Pons (tissue), 1 donor: ENCODE results near the gene DHCR24.

Source experiments
- DNase-seq: peaks from one replicate; pipeline ENCODE4 v3.0.0-alpha.2; 2016; ENCODE audit warnings: low spot score

DHCR24 gene

GRCh38 chr1:54864460-54865208 is 22.4 kb downstream of the DHCR24 start:
- no peak for DNase-seq

DNA sequence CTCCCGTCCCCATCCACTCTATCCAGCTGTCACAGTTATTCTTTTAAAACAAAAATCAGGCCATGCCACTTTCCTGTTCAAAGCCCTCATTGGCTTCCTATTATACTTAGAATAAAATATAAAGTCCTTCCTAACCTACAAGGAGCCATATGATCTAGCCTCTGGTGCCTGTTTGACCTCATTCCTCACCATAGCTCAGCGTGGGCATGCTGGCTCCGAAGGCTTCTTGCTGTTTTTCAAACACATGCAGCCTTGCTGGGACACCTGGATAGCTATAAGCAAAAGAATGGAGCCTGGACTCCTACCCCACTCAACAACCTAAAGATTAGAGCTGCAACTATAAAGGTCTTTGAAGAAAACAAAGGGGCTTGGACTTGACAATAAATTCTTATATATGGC is 23.7 kb downstream of the DHCR24 start:
- no peak for DNase-seq

GRCh38 chr1:54861070-54861761 is 25.8 kb downstream of the DHCR24 start:
- DNase-seq, result no peak

GRCh38 chr1:54859700-54860391 is 27.1 kb downstream of the DHCR24 start:
- no peak for DNase-seq

- DNase-seq, result no peak
These were observed 29.0 kb downstream of the DHCR24 start for GRCh38 chr1:54857746-54858561.

GRCh38 chr1:54857141-54857540 is 29.9 kb downstream of the DHCR24 start:
- no peak for DNase-seq

- no peak for DNase-seq
These were observed 32.5 kb downstream of the DHCR24 start for GRCh38 chr1:54854381-54855020.

- no peak for DNase-seq
These were observed 33.1 kb downstream of the DHCR24 start for GRCh38 chr1:54853793-54854370.

GRCh38 chr1:54853096-54853792 is 33.8 kb downstream of the DHCR24 start:
- no peak for DNase-seq

DNA sequence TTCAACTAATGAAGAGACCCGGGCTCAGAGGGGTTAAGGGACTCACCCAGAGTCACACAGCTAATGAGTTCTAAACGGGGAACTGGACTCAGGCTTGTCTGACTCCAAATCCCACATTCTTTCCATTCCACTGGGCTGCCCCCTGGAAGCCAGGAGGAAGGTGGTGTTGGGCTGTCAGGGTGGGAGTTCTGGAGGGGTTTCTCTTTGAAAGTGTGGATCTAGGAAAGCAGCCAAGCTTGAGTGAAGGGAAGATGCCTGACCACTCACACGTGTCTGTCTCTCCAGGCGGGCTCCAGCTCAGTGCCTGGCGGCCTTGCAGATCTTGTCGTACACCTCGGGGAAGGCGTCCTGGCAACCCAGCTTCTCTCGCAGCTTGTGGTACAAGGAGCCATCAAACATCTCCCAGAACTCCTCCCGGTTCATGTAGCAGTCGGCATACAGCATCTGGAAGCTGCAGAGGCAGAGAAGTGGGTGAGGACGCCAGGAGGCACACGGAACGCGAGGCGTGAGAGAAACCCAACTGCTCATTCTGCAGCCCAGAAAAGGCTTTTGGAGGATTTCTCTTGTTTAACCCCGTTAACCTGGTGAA is 35.0 kb downstream of the DHCR24 start:
- no peak for DNase-seq

GRCh38 chr1:54851406-54851805 is 35.6 kb downstream of the DHCR24 start:
- no peak for DNase-seq

DNA sequence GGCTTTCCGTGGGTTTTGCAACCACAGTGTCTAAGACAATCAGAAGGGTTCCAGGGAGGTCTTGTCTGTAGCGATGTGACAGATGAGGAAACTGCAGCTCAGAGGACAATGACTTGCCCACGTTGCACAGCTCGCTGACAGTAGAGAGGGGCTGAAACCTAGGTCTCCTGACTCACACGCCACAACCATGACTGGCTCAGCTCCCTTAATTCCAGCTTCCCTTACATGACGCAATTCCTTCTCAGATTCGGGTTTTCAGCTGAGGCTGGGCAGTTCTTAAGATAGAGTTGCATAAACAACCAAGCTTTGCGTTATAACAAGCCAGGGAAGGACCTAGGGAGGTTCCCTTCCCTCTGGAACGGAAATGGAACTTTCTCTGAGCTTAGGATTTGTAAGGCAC is 36.3 kb downstream of the DHCR24 start:
- no peak for DNase-seq

DNA sequence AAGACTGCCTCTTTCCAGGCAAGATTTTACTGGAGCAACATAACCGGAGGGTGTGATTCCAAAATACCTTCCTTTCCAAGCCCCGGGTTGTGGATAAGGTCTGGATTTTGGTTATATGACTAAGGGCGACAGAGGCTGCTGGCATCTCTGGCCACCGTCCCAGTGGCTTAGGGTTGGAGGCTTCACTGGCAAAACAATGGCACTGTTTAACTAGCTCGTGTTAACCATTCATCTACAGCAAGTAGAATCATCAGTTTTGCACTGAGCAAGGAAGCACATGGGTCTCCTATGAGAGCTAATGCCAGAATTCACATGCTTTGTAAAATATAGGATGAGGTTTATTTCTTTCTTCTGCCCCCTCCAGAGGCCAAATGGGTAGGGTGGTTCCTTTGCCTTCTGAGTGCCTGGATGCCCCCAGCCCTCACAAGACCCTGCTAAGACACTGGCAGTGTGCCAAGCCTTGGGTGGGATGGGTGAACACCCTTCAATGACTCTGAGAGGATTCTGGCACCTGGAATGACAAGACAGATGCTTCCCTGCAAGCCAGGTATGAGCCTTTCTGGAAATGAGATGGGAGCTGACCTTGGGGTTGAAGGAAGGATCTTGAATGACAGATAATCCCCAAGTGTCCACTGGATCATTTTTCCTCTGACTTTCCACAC is 36.8 kb downstream of the DHCR24 start:
- DNase-seq, result peak; percentile 82

DNA sequence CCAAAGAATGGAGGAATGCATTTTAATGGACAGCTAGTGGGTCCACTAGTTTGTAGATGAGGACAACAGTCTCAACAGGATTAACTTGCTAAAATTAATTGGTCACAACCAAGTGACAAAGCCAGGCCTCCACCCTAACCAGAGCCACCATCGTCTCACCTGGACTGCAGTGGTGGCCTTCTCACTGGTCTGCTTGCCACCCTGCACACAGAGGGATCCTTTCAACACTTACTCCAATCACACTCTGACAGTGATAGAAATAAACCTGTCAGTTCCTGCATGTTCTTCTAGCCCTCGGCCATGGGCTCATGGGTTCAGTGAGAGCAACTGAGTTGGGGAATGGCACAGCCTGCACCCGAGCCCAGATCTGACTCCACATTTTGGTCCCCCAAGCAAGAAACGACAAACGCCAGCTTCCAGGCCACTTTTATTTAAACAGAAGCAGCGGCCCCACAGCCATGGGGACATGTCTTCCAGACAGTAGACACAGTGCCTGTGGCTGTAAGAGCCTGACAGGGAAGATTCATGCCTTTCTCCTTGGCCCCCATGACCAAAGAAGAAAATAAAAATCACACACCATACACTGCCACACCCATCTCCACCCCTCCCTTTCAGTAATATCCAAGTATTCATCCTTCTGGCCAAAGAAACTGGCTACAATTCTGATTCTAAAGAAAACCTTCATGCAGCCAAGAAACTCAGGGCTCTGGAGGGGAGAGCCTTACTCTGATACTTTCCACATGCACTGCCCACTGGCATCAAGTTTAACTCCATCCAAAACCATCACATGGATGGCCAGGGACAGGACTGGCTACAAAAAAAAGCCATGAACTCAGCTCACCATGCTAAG is 37.6 kb downstream of the DHCR24 start:
- no peak for DNase-seq

DNA sequence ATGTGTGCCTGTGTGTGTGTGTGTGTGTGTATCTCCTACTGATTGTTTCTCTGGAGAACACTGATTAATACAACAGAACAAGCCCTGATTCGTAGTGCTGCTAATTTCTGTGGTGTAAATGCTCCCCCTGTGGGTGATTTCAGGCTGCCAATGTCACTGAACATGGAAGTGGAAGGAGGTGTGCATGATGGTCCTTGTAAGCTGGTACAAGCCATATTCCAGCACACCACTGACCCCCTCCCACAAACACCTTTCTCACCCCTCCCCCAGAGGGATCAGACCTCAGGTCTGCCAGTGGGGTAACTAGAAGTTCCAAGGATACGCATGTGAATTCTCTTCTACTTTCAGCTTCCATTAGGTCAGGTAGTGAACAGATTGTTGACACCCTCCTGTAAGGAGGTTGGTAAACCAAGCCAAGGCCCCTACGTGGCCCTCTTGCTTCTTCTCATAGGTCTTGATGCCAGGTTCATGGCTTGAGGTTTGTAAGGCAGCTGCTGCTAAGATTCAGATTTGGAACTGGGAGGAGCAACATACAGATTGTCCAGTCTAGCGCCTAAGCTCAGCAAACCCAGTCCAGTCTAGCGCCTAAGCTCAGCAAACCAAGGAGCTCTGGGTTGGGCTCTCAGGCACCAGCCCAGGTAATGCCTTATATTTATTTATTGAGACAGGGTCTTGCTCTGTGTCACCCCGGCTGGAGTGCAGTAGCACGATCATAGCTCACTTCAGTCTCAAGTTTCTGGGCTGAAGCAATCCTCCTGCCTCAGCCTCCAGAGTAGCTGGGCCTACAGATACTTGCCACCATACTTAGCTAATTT is 38.7 kb downstream of the DHCR24 start:
- DNase-seq, result no peak

GRCh38 chr1:54846716-54847284 is 40.2 kb downstream of the DHCR24 start:
- DNase-seq, result no peak

GRCh38 chr1:54846301-54846700 is 40.7 kb downstream of the DHCR24 start:
- DNase-seq, result no peak

DNA sequence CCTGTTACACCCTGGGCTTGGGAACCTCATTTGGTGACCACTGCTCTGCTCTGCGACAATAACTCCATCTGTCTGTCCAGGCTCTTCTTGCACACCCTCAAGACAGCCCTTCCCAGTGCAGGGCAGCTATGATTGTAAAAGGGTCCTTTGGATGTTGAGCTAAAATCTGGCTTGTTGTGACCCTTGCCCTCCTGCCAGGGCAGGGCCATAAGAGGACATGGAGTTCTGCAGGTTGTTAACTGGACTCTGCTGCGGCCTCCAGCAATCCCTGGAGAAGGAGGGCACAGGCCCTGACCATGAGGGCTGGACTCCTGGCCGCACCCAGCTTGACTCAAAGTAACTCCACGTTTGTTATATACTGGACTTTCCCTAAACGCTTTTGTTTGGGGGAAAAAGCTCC is 41.2 kb downstream of the DHCR24 start:
- DNase-seq, result no peak
